Esophagus (tissue), 2 donors: ENCODE results near the gene DFFA. TPM values are rescaled to one million over a fixed set of nuclear protein-coding genes. Genes with fewer than 3 reads are reported as not detected.
"Not testable (repeated sequence)": the region's sequence is repeated elsewhere in the genome, so short reads cannot be mapped to it uniquely, and the experiment has no call there.

Experiments used
- H3K27ac ChIP-seq, 2 donors: one replicate each; pipeline ENCODE4 v1.5.1; 2013; ENCODE audit warnings: low read depth in 2 of 2, mild to moderate bottlenecking in 2 of 2, inconsistent platforms in 1 of 2, low read length in 1 of 2, moderate library complexity in 1 of 2
- H3K27me3 ChIP-seq, 2 donors: one replicate each; pipeline ENCODE4 v1.6.1; 2013; ENCODE audit warnings: low read length in 2 of 2, control low read depth in 1 of 2, mild to moderate bottlenecking in 1 of 2; ENCODE audit not compliant: insufficient read depth in 2 of 2, control insufficient read depth in 1 of 2
- H3K36me3 ChIP-seq, 2 donors: one replicate each; pipeline ENCODE4 v1.6.1; 2013; ENCODE audit warnings: low read length in 1 of 2; ENCODE audit not compliant: control insufficient read depth in 2 of 2, insufficient read depth in 2 of 2
- H3K4me1 ChIP-seq, 2 donors: one replicate each; pipeline ENCODE4 v1.6.1; 2013; ENCODE audit warnings: low read length in 1 of 2; ENCODE audit not compliant: control insufficient read depth in 2 of 2, insufficient read depth in 2 of 2
- H3K4me3 ChIP-seq, 2 donors: one replicate each; pipeline ENCODE4 v1.5.1; 2013; ENCODE audit warnings: low read length in 2 of 2, mild to moderate bottlenecking in 2 of 2, low read depth in 1 of 2, moderate library complexity in 1 of 2
- H3K9me3 ChIP-seq, 2 donors: one replicate each; pipeline ENCODE4 v1.6.1; 2013; ENCODE audit warnings: mild to moderate bottlenecking in 2 of 2, low read depth in 1 of 2, low read length in 1 of 2, moderate library complexity in 1 of 2; ENCODE audit not compliant: control insufficient read depth in 2 of 2, insufficient read depth in 1 of 2
- WGBS, 2 donors: extraction: QIAGEN DNeasy Blood & Tissue Kit; methylation state at CpG; one replicate each; pipeline ENCODE4 v1.1.7; 2013; 5-methylcytosine and 5-hydroxymethylcytosine counted together
- polyA plus RNA-seq, 2 donors: library from polyadenylated mRNA; stranded (reverse); fragments of 200-250 nt; gene quantifications; one replicate each; pipeline ENCODE4 v1.2.3, GENCODE V29; 2013
- donor health status: healthy with polysubstance abuse.
- donor health status: Bipolar disorder and iron deficiency.

Gene DFFA
- polyA plus RNA-seq, 2 donors: 11.2 to 20.0 TPM

DNA sequence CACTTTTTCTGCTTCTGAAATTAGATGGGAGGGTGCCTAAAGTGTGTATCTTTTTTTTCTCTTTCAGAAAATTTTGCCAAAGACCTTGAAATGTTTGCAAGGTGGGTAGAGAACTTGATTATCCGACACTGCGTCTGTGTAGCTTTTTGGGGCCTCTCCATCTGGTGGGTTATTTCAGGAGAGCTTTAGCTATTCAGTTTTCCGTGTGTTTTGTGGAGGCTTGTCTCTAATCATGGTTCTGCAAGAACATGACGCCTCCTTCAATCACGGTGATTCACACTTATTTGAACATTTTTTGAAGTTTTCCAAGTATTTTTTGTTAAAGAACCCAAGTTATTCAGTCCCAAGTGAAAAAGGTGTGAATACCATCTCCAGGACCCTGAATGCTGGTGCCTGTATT lies 37.7 kb downstream of the DFFA start:
- Histone ChIP-seq H3K27me3 (no peaks in the 10 kb centered on the region), H3K36me3 (no peaks in the 10 kb centered on the region), H3K27ac (no peak overlapping the region), H3K9me3 (no peaks in the 10 kb centered on the region), H3K4me3 (no peak overlapping the region), H3K4me1 (peaks cover 0 to 2% of the 10 kb centered on the region in 2 donors)
- WGBS, 2 donors: 87 to 90% methylated on average over 5 of the region's 5 CpGs

DNA sequence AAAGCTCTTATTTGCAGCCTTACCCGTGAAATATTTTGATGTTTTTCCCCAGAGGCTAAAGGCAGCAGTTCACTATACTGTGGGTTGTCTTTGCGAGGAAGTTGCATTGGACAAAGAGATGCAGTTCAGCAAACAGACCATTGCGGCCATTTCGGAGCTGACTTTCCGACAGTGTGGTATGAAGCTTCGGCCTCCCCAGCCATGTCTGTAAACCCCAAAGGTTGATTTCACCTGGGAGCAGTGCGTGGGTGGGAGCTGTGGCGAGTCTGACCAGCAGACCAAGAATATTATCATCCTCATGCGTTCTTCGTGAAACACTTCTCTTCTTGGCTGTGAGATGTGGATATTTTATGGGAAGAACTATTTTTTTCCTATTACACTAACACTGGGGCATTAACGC lies 38.5 kb downstream of the DFFA start:
- Histone ChIP-seq H3K4me3 (no peak overlapping the region), H3K9me3 (no peaks in the 10 kb centered on the region), H3K4me1 (peaks cover 0 to 2% of the 10 kb centered on the region in 2 donors), H3K27me3 (no peaks in the 10 kb centered on the region), H3K36me3 (no peaks in the 10 kb centered on the region), H3K27ac (no peak overlapping the region)
- WGBS, 2 donors: 83 to 88% methylated on average over 11 of the region's 11 CpGs

DNA sequence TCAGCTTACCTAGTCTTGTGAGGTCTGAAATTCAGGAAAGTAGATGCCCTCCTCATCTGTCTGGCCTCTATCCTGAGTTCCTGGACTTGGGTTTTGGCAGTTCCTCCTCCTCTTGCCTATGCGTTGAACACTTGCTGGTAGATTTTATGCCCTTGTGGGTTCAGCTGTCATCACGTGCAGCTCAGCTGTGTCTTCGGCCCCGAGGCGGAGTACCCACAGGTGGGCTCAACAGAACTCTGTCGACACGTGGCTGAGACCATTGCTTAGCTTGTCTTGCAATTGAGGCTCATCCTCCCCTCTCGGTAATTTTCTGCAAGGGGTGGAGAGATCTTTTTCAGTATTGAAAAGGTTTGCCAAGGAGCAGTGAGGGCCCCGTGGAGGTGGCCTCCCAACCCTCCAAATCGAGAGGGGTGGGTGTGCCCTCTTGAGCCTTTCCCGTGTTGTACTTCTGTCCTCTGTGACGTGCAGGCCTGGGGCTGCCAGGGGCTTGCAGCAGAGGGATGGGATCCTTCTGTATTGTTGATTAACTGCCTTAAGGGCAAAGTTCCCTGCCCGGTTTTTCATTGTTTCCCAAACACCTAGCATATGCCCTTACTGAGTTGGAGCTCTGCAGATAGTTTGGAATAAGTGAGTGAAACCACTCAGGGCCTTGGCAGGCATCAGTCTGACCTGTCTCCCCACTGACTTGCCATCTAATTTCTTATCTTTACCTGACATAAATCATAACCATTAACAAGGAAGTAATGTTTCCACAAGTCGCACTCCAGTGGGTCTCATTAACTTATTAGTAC lies 39.2 kb downstream of the DFFA start:
- no peak overlapping the region for H3K27ac ChIP-seq
- H3K36me3 ChIP-seq: no peaks in the 10 kb centered on the region
- H3K9me3 ChIP-seq: no peaks in the 10 kb centered on the region
- H3K27me3 ChIP-seq: no peaks in the 10 kb centered on the region
- H3K4me1 ChIP-seq: peaks cover 0 to 2% of the 10 kb centered on the region in 2 donors
- 70 to 72% methylated on average over 14 of the region's 14 CpGs for WGBS, 2 donors
- H3K4me3 ChIP-seq: no peak overlapping the region

DNA sequence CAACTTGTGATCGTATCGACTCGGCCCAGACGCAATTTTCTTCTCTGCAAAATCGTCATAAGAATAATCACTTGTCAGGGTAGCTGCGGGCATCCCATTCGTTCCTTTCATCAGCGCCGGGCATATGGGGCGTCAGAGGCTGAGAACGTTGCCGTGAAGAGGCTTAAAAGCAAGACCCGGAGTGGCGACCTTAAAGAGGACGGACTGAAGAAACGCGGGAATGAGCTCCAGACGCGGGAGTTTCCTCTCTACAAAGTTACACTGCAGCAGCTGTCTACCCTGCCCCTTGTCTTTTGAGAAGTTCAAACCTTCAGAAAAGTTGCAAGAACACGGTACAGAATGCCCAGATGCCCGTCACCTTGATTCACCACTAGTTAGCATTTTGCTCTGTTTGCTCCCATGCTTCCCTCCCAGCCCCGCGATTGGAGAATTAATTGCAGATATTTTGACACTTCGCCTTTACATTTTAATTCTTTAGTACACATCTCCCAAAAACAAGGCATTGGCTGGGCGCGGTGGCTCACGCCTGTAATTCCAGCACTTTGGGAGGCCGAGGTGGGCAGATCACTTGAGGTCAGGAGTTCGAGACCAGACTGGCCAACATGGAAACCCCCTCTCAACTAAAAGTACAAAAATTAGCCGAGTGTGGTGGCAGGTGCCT lies 41.1 kb downstream of the DFFA start:
- Histone ChIP-seq H3K4me3 (peak overlapping the region; percentile 71 to 75), H3K27ac (peak overlapping the region; percentile 4 to 60), H3K27me3 (no peaks in the 10 kb centered on the region), H3K4me1 (peaks cover 0 to 2% of the 10 kb centered on the region in 2 donors), H3K9me3 (no peaks in the 10 kb centered on the region), H3K36me3 (no peaks in the 10 kb centered on the region)
- 16 to 18% methylated on average over 30 of the region's 30 CpGs for WGBS, 2 donors

GRCh38 chr1:10430216-10431069 lies 41.9 kb downstream of the DFFA start, which contains the start of gene CENPS:
CENPS (plus strand) TSS chr1:10430433; CDS start chr1:10430518, 85 bp downstream.
- peak within 1 kb of the TSS; percentile 71 to 75 for H3K4me3 ChIP-seq
- H3K27me3 ChIP-seq: no peaks in the 10 kb centered on the region
- H3K36me3 ChIP-seq: no peaks in the 10 kb centered on the region
- H3K27ac ChIP-seq: peak within 1 kb of the TSS; percentile 4 to 60
- peaks cover 0 to 2% of the 10 kb centered on the region in 2 donors for H3K4me1 ChIP-seq
- no peaks in the 10 kb centered on the region for H3K9me3 ChIP-seq
- 0% methylated on average over 72 to 95 of the region's 95 CpGs for WGBS, 2 donors

GRCh38 chr1:10429868-10430215 lies 42.5 kb downstream of the DFFA start:
- 13 to 14% methylated on average over 16 of the region's 16 CpGs for WGBS, 2 donors
- H3K4me3 ChIP-seq: peak overlapping the region; percentile 71 to 75

DNA sequence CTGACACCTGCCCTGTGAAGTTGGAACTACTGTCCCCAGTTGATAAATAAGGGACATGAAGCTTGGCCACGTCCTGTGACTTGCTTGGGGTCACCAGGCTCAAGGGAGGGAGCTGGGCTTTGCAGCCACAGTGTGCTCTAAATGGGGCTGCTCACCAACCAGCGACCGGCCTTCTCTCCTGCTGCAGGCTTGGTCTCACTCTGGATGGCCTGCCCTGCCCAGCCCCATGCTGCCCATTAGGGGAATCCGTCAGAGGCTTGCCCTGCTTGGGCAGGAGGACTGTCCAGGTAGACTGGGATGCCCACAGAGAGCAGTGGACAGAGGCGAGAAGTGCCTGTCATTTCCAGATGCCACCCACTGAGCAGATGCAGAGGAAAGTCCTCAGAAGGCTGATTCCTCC lies 43.3 kb downstream of the DFFA start:
- Histone ChIP-seq H3K4me1 (peaks cover 0 to 2% of the 10 kb centered on the region in 2 donors), H3K4me3 (no peak overlapping the region), H3K36me3 (no peaks in the 10 kb centered on the region), H3K27me3 (no peaks in the 10 kb centered on the region), H3K9me3 (no peaks in the 10 kb centered on the region), H3K27ac (no peak overlapping the region)
- WGBS, 2 donors: 89 to 90% methylated on average over 5 of the region's 5 CpGs

More at GRCh38 chr1:10429868-10430215, 42.5 kb downstream of the DFFA start:
- no peaks in the 10 kb centered on the region for H3K36me3 ChIP-seq
- H3K4me1 ChIP-seq: peaks cover 0 to 2% of the 10 kb centered on the region in 2 donors
- no peaks in the 10 kb centered on the region for H3K27me3 ChIP-seq
- H3K27ac ChIP-seq: peak overlapping the region in 1 of 2 donors; percentile 3
- no peaks in the 10 kb centered on the region for H3K9me3 ChIP-seq

GRCh38 chr1:10426535-10426848 lies 45.8 kb downstream of the DFFA start:
- H3K9me3 ChIP-seq: not testable (repeated sequence)

GRCh38 chr1:10425826-10426534 lies 46.3 kb downstream of the DFFA start:
- WGBS, 2 donors: 81 to 88% methylated on average over 18 to 21 of the region's 21 CpGs
- H3K27ac ChIP-seq, H3K27me3 ChIP-seq, H3K9me3 ChIP-seq, H3K4me1 ChIP-seq, H3K36me3 ChIP-seq, H3K4me3 ChIP-seq: not testable (repeated sequence)

More at GRCh38 chr1:10426535-10426848, 45.8 kb downstream of the DFFA start:
- H3K4me3 ChIP-seq, H3K36me3 ChIP-seq, H3K27me3 ChIP-seq, H3K27ac ChIP-seq, H3K4me1 ChIP-seq: not testable (repeated sequence)
- WGBS, 2 donors: 91 to 93% methylated on average over 12 to 21 of the region's 21 CpGs
